Sigmoid colon (tissue), 4 donors: ENCODE data around the gene NRP1.

Source experiments
- CTCF ChIP-seq, 4 experiments: fragments of 450-650 bp in 3 of 4; fragments of 200-600 bp in 1 of 4; IDR thresholded peaks; one replicate each; pipeline ENCODE4 v1.5.1; 2016 to 2019; ENCODE audit warnings: antibody characterized with exemption in 4 of 4, mild to moderate bottlenecking in 3 of 4, moderate library complexity in 2 of 4
- EP300 ChIP-seq, 4 donors: sonication (generic); formaldehyde crosslinking; IDR thresholded peaks; one replicate each; pipeline ENCODE4 v1.6.1; 2017; ENCODE audit warnings: antibody characterized with exemption in 4 of 4
- POLR2A ChIP-seq, 2 donors: fragments of 450-650 bp; IDR thresholded peaks; one replicate each; pipeline ENCODE4 v1.6.1; 2016; ENCODE audit warnings: antibody characterized with exemption in 2 of 2, mild to moderate bottlenecking in 2 of 2, moderate library complexity in 2 of 2
- POLR2AphosphoS5 ChIP-seq, 4 donors: sonication (generic); formaldehyde crosslinking; IDR thresholded peaks; one replicate each; pipeline ENCODE4 v1.6.1; 2017; ENCODE audit warnings: antibody characterized with exemption in 4 of 4

GRCh38 chr10:33129996-33130386, 204.5 kb downstream of the NRP1 start:
- TF ChIP-seq CTCF (IDR thresholded peaks at IDR 0.05) (no peak), POLR2A (IDR thresholded peaks at IDR 0.05) (no peak), EP300 (IDR thresholded peaks at IDR 0.05) (no peak), POLR2AphosphoS5 (IDR thresholded peaks at IDR 0.05) (no peak)
